Measurements from ENCODE around the gene TSTD2. TPM values are rescaled to one million over a fixed set of nuclear protein-coding genes. Genes with fewer than 3 reads are reported as not detected.

Gene TSTD2
- total RNA-seq (2022) = 18.0 and 19.0 TPM in 2 replicates
- Bru-seq, nascent RNA = percentile 86 among the genes with signal in this experiment
- percentile 74 among the genes with signal in this experiment for BruChase-seq, experiment 1, labeled RNA remaining after a 6-hour chase
- BruChase-seq, experiment 2, labeled RNA remaining after a 2-hour chase = percentile 85 among the genes with signal in this experiment
- long read RNA-seq, full-length matches to known transcripts = 30 of 50 reads
- long read RNA-seq, partial matches to known transcripts = 3 of 50 reads
- long read RNA-seq, other reads (novel, unspliced or antisense) = 17 of 50 reads

- Mint-ChIP-seq H3K4me3 (ENCODE audit: unreplicated experiment) (peak within 1 kb of the TSS; percentile 83), H3K4me1 (ENCODE audit: insufficient read depth, unreplicated experiment) (peaks cover 34% of the 10 kb centered on the region), H3K9me3 (ENCODE audit: unreplicated experiment) (no peaks in the 10 kb centered on the region), H3K27ac (ENCODE audit: low read depth, unreplicated experiment) (peak within 1 kb of the TSS; percentile 99), H3K27me3 (ENCODE audit: insufficient read depth, unreplicated experiment) (no peaks in the 10 kb centered on the region), H3K36me3 (ENCODE audit: insufficient read depth, unreplicated experiment) (peaks cover 4% of the 10 kb centered on the region)
- BruUV-seq (replicated peaks) = no TSS peak
- no peak for TF ChIP-seq CTCF (IDR thresholded peaks at IDR 0.05; ENCODE audit: unreplicated experiment)
- intact Hi-C loops (cut with micrococcal nuclease) = loop anchor here (5.0 kb wide), 1 partner anchor 269 kb away; no protein-coding TSS in a partner anchor
- CTCF ChIA-PET = interaction anchor here (0.7 to 3.4 kb wide), 6 partner anchors 9 to 172 kb away, joined by 3 to 27 read pairs (median 4); no protein-coding TSS in a partner anchor
- POLR2A ChIA-PET = interaction anchor here (0.6 to 3.9 kb wide), 41 partner anchors 9 to 1724 kb away, joined by 3 to 47 read pairs (median 4); partner anchors contain the start of genes ANP32B, NANS, TBC1D2 and TDRD7
- DNase-seq (ENCODE audit: unreplicated experiment) = peak; percentile 98
These were observed at the start of gene TSTD2, which contains the start of gene NCBP1 for GRCh38 chr9:97632985-97633858. TSS of gene TSTD2 (minus strand) at chr9:97633368. CDS start at chr9:97627562, 5,806 bp downstream. TSS of gene NCBP1 (plus strand) at chr9:97633821. CDS start at chr9:97633882, 61 bp downstream.

- Mint-ChIP-seq H3K4me3 (ENCODE audit: unreplicated experiment) (no peak overlapping the region), H3K36me3 (ENCODE audit: insufficient read depth, unreplicated experiment) (peaks cover 82% of the 10 kb centered on the region), H3K4me1 (ENCODE audit: insufficient read depth, unreplicated experiment) (no peaks in the 10 kb centered on the region), H3K27me3 (ENCODE audit: insufficient read depth, unreplicated experiment) (no peaks in the 10 kb centered on the region), H3K27ac (ENCODE audit: low read depth, unreplicated experiment) (no peak overlapping the region), H3K9me3 (ENCODE audit: unreplicated experiment) (no peaks in the 10 kb centered on the region)
- TF ChIP-seq CTCF (IDR thresholded peaks at IDR 0.05; ENCODE audit: unreplicated experiment) = no peak
- intact Hi-C loops (cut with micrococcal nuclease) = no loop called here
- BruUV-seq (replicated peaks) = no TSS peak
- ChIA-PET POLR2A (no interaction called here), CTCF (no interaction called here)
- no peak for DNase-seq (ENCODE audit: unreplicated experiment)
These were observed 49.1 kb upstream of the TSTD2 start for GRCh38 chr9:97682242-97682641.

GRCh38 chr9:97675655-97676054 lies 42.5 kb upstream of the TSTD2 start:
- intact Hi-C loops (cut with micrococcal nuclease) = no loop called here
- H3K27me3 Mint-ChIP-seq (ENCODE audit: insufficient read depth, unreplicated experiment) = no peaks in the 10 kb centered on the region
- no peaks in the 10 kb centered on the region for H3K4me1 Mint-ChIP-seq (ENCODE audit: insufficient read depth, unreplicated experiment)
- ChIA-PET POLR2A (interaction anchor here (1.0 to 1.3 kb wide), 2 partner anchors 13 to 36 kb away, joined by 3 to 4 read pairs; no protein-coding TSS in a partner anchor), CTCF (interaction anchor here (0.6 to 1.5 kb wide), 3 partner anchors 22 to 359 kb away, joined by 3 to 5 read pairs (median 4); no protein-coding TSS in a partner anchor)
- TF ChIP-seq CTCF (IDR thresholded peaks at IDR 0.05; ENCODE audit: unreplicated experiment) = no peak
- BruUV-seq (replicated peaks) = no TSS peak
- no peak overlapping the region for H3K27ac Mint-ChIP-seq (ENCODE audit: low read depth, unreplicated experiment)
- DNase-seq (ENCODE audit: unreplicated experiment) = no peak
- H3K4me3 Mint-ChIP-seq (ENCODE audit: unreplicated experiment) = no peak overlapping the region
- H3K36me3 Mint-ChIP-seq (ENCODE audit: insufficient read depth, unreplicated experiment) = peaks cover 89% of the 10 kb centered on the region
- no peaks in the 10 kb centered on the region for H3K9me3 Mint-ChIP-seq (ENCODE audit: unreplicated experiment)

- intact Hi-C loops (cut with micrococcal nuclease) = no loop called here
- Mint-ChIP-seq H3K9me3 (ENCODE audit: unreplicated experiment) (no peaks in the 10 kb centered on the region), H3K27ac (ENCODE audit: low read depth, unreplicated experiment) (no peak overlapping the region), H3K36me3 (ENCODE audit: insufficient read depth, unreplicated experiment) (peaks cover 89% of the 10 kb centered on the region), H3K27me3 (ENCODE audit: insufficient read depth, unreplicated experiment) (no peaks in the 10 kb centered on the region), H3K4me3 (ENCODE audit: unreplicated experiment) (no peak overlapping the region), H3K4me1 (ENCODE audit: insufficient read depth, unreplicated experiment) (no peaks in the 10 kb centered on the region)
- TF ChIP-seq CTCF (IDR thresholded peaks at IDR 0.05; ENCODE audit: unreplicated experiment) = no peak
- CTCF ChIA-PET = interaction anchor here (0.5 to 0.8 kb wide), 4 partner anchors 14 to 237 kb away, joined by 3 read pairs; no protein-coding TSS in a partner anchor
- DNase-seq (ENCODE audit: unreplicated experiment) = no peak
- no TSS peak for BruUV-seq (replicated peaks)
- POLR2A ChIA-PET = interaction anchor here (0.9 kb wide), 1 partner anchor 42 kb away, joined by 3 read pairs; no protein-coding TSS in a partner anchor
These were observed 40.8 kb upstream of the TSTD2 start for GRCh38 chr9:97673922-97674321.

Measured in MCF 10A (cell line).